ENCODE data around the gene FMR1. TPM values are rescaled to one million over a fixed set of nuclear protein-coding genes. Genes with fewer than 3 reads are reported as not detected.

FMR1 gene
- total RNA-seq, 2 donors from 2014 or later: 19.1 to 24.4 TPM

- WGBS, 2 donors: 12 to 23% methylated on average over 2 of the region's 2 CpGs
- no peak for ATAC-seq
- DNase-seq: no peak
- Histone ChIP-seq H3K27ac (no peak overlapping the region), H3K9me3 (no peaks in the 10 kb centered on the region), H3K4me1 (no peaks in the 10 kb centered on the region), H3K4me3 (no peak overlapping the region), H3K36me3 (replicated peaks in 1 of 2; ENCODE audit: insufficient read depth in 1 of 2, low read depth in 2 of 2) (no peaks in the 10 kb centered on the region), H3K27me3 (no peaks in the 10 kb centered on the region)
- intact Hi-C loops (cut with DNase I): no loop called here
- no peak for TF ChIP-seq CTCF (IDR thresholded peaks at IDR 0.05)
- TF ChIP-seq POLR2A (IDR thresholded peaks at IDR 0.05): no peak
These were observed 26.8 kb upstream of the FMR1 start for GRCh38 chrX:147884958-147885357.

GRCh38 chrX:147890756-147891155 is 21.0 kb upstream of the FMR1 start:
- H3K4me3 ChIP-seq: no peak overlapping the region
- TF ChIP-seq CTCF (IDR thresholded peaks at IDR 0.05) (no peak), POLR2A (IDR thresholded peaks at IDR 0.05) (no peak)
- no peak for ATAC-seq
- intact Hi-C loops (cut with DNase I): no loop called here
- H3K4me1 ChIP-seq: no peaks in the 10 kb centered on the region
- no peak overlapping the region for H3K27ac ChIP-seq
- no peak for DNase-seq
- no peaks in the 10 kb centered on the region for H3K36me3 ChIP-seq (replicated peaks in 1 of 2; ENCODE audit: insufficient read depth in 1 of 2, low read depth in 2 of 2)
- H3K27me3 ChIP-seq: no peaks in the 10 kb centered on the region
- H3K9me3 ChIP-seq: no peaks in the 10 kb centered on the region
- WGBS, 2 donors: 15 to 21% methylated on average over 1 of the region's 1 CpG

- no peaks in the 10 kb centered on the region for H3K27me3 ChIP-seq
- no peak overlapping the region for H3K4me3 ChIP-seq
- intact Hi-C loops (cut with DNase I): no loop called here
- WGBS, 2 donors: 69 to 86% methylated on average over 1 of the region's 1 CpG
- H3K27ac ChIP-seq: no peak overlapping the region
- H3K9me3 ChIP-seq: no peaks in the 10 kb centered on the region
- ATAC-seq (no peak), DNase-seq (no peak)
- TF ChIP-seq POLR2A (IDR thresholded peaks at IDR 0.05): no peak
- no peak for TF ChIP-seq CTCF (IDR thresholded peaks at IDR 0.05)
- no peaks in the 10 kb centered on the region for H3K4me1 ChIP-seq
- H3K36me3 ChIP-seq (replicated peaks in 1 of 2; ENCODE audit: insufficient read depth in 1 of 2, low read depth in 2 of 2): no peaks in the 10 kb centered on the region
These were observed 19.8 kb upstream of the FMR1 start for GRCh38 chrX:147891896-147892295.

GRCh38 chrX:147893741-147894140 is 18.0 kb upstream of the FMR1 start:
- Histone ChIP-seq H3K9me3 (no peaks in the 10 kb centered on the region), H3K4me3 (no peak overlapping the region), H3K36me3 (replicated peaks in 1 of 2; ENCODE audit: insufficient read depth in 1 of 2, low read depth in 2 of 2) (no peaks in the 10 kb centered on the region), H3K27ac (no peak overlapping the region), H3K27me3 (no peaks in the 10 kb centered on the region), H3K4me1 (no peaks in the 10 kb centered on the region)
- DNase-seq: no peak
- intact Hi-C loops (cut with DNase I): no loop called here
- TF ChIP-seq POLR2A (IDR thresholded peaks at IDR 0.05): no peak
- no peak for ATAC-seq

- DNase-seq (no peak), ATAC-seq (no peak)
- intact Hi-C loops (cut with DNase I): no loop called here
- Histone ChIP-seq H3K4me3 (no peak overlapping the region), H3K27ac (no peak overlapping the region), H3K9me3 (no peaks in the 10 kb centered on the region), H3K27me3 (no peaks in the 10 kb centered on the region), H3K36me3 (replicated peaks in 1 of 2; ENCODE audit: insufficient read depth in 1 of 2, low read depth in 2 of 2) (no peaks in the 10 kb centered on the region), H3K4me1 (no peaks in the 10 kb centered on the region)
- WGBS, 2 donors: 12 to 21% methylated on average over 4 of the region's 4 CpGs
- TF ChIP-seq POLR2A (IDR thresholded peaks at IDR 0.05): no peak
- no peak for TF ChIP-seq CTCF (IDR thresholded peaks at IDR 0.05)
These were observed 17.3 kb upstream of the FMR1 start for GRCh38 chrX:147894366-147894963.

Data from body of pancreas (tissue), 4 donors.